SU-DHL-6 (cell line): Measurements from ENCODE around the gene CORO6.

Experiments used
- CTCF ChIP-seq: fragments of 200-600 bp; sonication (generic); IDR thresholded peaks from one replicate; pipeline ENCODE4 v1.5.1; 2017; ENCODE audit warnings: antibody characterized with exemption, mild to moderate bottlenecking, low read length, moderate library complexity; ENCODE audit not compliant: insufficient read depth, poor library complexity, severe bottlenecking
- EZH2phosphoT487 ChIP-seq: fragments of 200-600 bp; sonication (generic), shearing (Covaris generic); conservative IDR thresholded peaks from 2 replicates; pipeline ENCODE4 v1.6.1; 2018; ENCODE audit warnings: mild to moderate bottlenecking, antibody characterized with exemption, low read length, moderate library complexity, mixed read lengths

GRCh38 chr17:29623283-29623647 lies 553 bp upstream of the CORO6 start:
- TF ChIP-seq CTCF (no peak), EZH2phosphoT487 (no peak)
